Natural killer cell treated with Interleukin-12 subunit alpha and Interleukin-12 subunit beta and Interleukin-15 and Interleukin-18, amount 100 ng/mL, for 72 hours (primary cell): ENCODE data around the gene RBM47. TPM values are rescaled to one million over a fixed set of nuclear protein-coding genes. Genes with fewer than 3 reads are reported as not detected.
"Not testable (repeated sequence)": the region's sequence is repeated elsewhere in the genome, so short reads cannot be mapped to it uniquely, and the experiment has no call there.

Source experiments
- ATAC-seq, 2 donors: fragments of 150-1000 bp; cut with Tn5 transposase in 1 of 2; sonication (Bioruptor Pico), chemical (Tn5 transposase) in 1 of 2; 2 replicates each; pipeline ENCODE4 v1.10.0; 2021
- DNase-seq: peaks from one replicate; pipeline ENCODE4 v3.0.0; 2022; ENCODE audit warnings: low spot score
- H3K27ac Mint-ChIP-seq, 2 donors: 1 replicate in 1 of 2; 2 replicates in 1 of 2; pipeline ENCODE4 v1.8.0; 2022; ENCODE audit warnings: mixed read lengths in 2 of 2, mild to moderate bottlenecking in 1 of 2, moderate library complexity in 1 of 2
- H3K27me3 Mint-ChIP-seq, 2 donors: 1 replicate in 1 of 2; 2 replicates in 1 of 2; pipeline ENCODE4 v1.8.0; 2022; ENCODE audit warnings: mixed read lengths in 2 of 2
- H3K36me3 Mint-ChIP-seq: one replicate; pipeline ENCODE4 v1.8.0; 2022; ENCODE audit warnings: mixed read lengths
- H3K4me1 Mint-ChIP-seq, 2 donors: 1 replicate in 1 of 2; 2 replicates in 1 of 2; pipeline ENCODE4 v1.8.0; 2022; ENCODE audit warnings: low read depth in 2 of 2, mixed read lengths in 2 of 2, mild to moderate bottlenecking in 1 of 2
- H3K4me3 Mint-ChIP-seq: one replicate; pipeline ENCODE4 v1.8.0; 2022; ENCODE audit warnings: mixed read lengths
- H3K9me3 Mint-ChIP-seq: 2 replicates; pipeline ENCODE4 v1.8.0; 2022; ENCODE audit warnings: mixed read lengths
- total RNA-seq, 2 donors: library from RNA; stranded (reverse); gene quantifications; one replicate each; pipeline ENCODE4 v1.2.3, GENCODE V29; 2022

RBM47 gene
- total RNA-seq, 2 donors from 2014 or later = 8.5 to 15.4 TPM

GRCh38 chr4:40434126-40434687 is 195.5 kb downstream of the RBM47 start:
- H3K27ac Mint-ChIP-seq = peak overlapping the region in 1 of 2 donors; percentile 62
- H3K4me1 Mint-ChIP-seq = peaks cover 8 to 11% of the 10 kb centered on the region in 2 donors
- ATAC-seq = no peak

GRCh38 chr4:40432504-40432903 is 197.2 kb downstream of the RBM47 start:
- ATAC-seq (no peak), DNase-seq (no peak)
- Mint-ChIP-seq H3K4me1 (peaks cover 8 to 11% of the 10 kb centered on the region in 2 donors), H3K36me3 (no peaks in the 10 kb centered on the region), H3K27me3 (no peaks in the 10 kb centered on the region), H3K27ac (no peak overlapping the region), H3K4me3 (no peak overlapping the region), H3K9me3 (no peaks in the 10 kb centered on the region)

More at GRCh38 chr4:40434126-40434687, 195.5 kb downstream of the RBM47 start:
- no peak for DNase-seq
- Mint-ChIP-seq H3K4me3 (no peak overlapping the region), H3K36me3 (no peaks in the 10 kb centered on the region), H3K27me3 (peaks cover 0 to 5% of the 10 kb centered on the region in 2 donors), H3K9me3 (no peaks in the 10 kb centered on the region)

- H3K36me3 Mint-ChIP-seq, H3K27ac Mint-ChIP-seq, H3K9me3 Mint-ChIP-seq, ATAC-seq, H3K27me3 Mint-ChIP-seq, H3K4me1 Mint-ChIP-seq, H3K4me3 Mint-ChIP-seq, DNase-seq: not testable (repeated sequence)
Measured at GRCh38 chr4:40427871-40428270, 201.8 kb downstream of the RBM47 start.

GRCh38 chr4:40427128-40427527 is 202.5 kb downstream of the RBM47 start:
- Mint-ChIP-seq H3K27me3 (peaks cover 0 to 7% of the 10 kb centered on the region in 2 donors), H3K4me3 (no peak overlapping the region), H3K36me3 (no peaks in the 10 kb centered on the region), H3K4me1 (no peaks in the 10 kb centered on the region), H3K9me3 (no peaks in the 10 kb centered on the region), H3K27ac (no peak overlapping the region)
- ATAC-seq (no peak), DNase-seq (no peak)

- ATAC-seq (no peak), DNase-seq (no peak)
- Mint-ChIP-seq H3K27ac (no peak overlapping the region), H3K4me1 (no peaks in the 10 kb centered on the region), H3K36me3 (no peaks in the 10 kb centered on the region), H3K4me3 (no peak overlapping the region), H3K9me3 (no peaks in the 10 kb centered on the region), H3K27me3 (peaks cover 0 to 7% of the 10 kb centered on the region in 2 donors)
Measured at GRCh38 chr4:40425799-40426574, 203.7 kb downstream of the RBM47 start.

- Mint-ChIP-seq H3K4me3 (no peak overlapping the region), H3K9me3 (no peaks in the 10 kb centered on the region), H3K27me3 (peaks cover 4 to 7% of the 10 kb centered on the region in 2 donors), H3K4me1 (no peaks in the 10 kb centered on the region), H3K36me3 (no peaks in the 10 kb centered on the region), H3K27ac (no peak overlapping the region)
- ATAC-seq (no peak), DNase-seq (no peak)
Measured at GRCh38 chr4:40423735-40424134, 205.9 kb downstream of the RBM47 start.

GRCh38 chr4:40421839-40422708 is 207.6 kb downstream of the RBM47 start:
- Mint-ChIP-seq H3K4me1 (no peaks in the 10 kb centered on the region), H3K27me3 (peaks cover 7 to 8% of the 10 kb centered on the region in 2 donors), H3K36me3 (no peaks in the 10 kb centered on the region), H3K27ac (no peak overlapping the region), H3K9me3 (no peaks in the 10 kb centered on the region), H3K4me3 (no peak overlapping the region)
- ATAC-seq = no peak
- DNase-seq = no peak

- no peak for DNase-seq
- ATAC-seq = peak in 1 of 2 donors; percentile 30
- peaks cover 2 to 8% of the 10 kb centered on the region in 2 donors for H3K27me3 Mint-ChIP-seq
- no peaks in the 10 kb centered on the region for H3K9me3 Mint-ChIP-seq
- no peaks in the 10 kb centered on the region for H3K36me3 Mint-ChIP-seq
- no peak overlapping the region for H3K27ac Mint-ChIP-seq
- no peak overlapping the region for H3K4me3 Mint-ChIP-seq
- H3K4me1 Mint-ChIP-seq = no peaks in the 10 kb centered on the region
Measured at GRCh38 chr4:40419231-40419912, 210.3 kb downstream of the RBM47 start.

GRCh38 chr4:40418430-40419230 is 211.0 kb downstream of the RBM47 start:
- Mint-ChIP-seq H3K4me3 (no peak overlapping the region), H3K9me3 (no peaks in the 10 kb centered on the region), H3K36me3 (no peaks in the 10 kb centered on the region), H3K4me1 (no peaks in the 10 kb centered on the region), H3K27me3 (peaks cover 7 to 8% of the 10 kb centered on the region in 2 donors), H3K27ac (no peak overlapping the region)
- no peak for DNase-seq
- ATAC-seq = no peak

GRCh38 chr4:40417941-40418340 is 211.7 kb downstream of the RBM47 start:
- H3K4me1 Mint-ChIP-seq = no peaks in the 10 kb centered on the region
- no peak for DNase-seq
- no peak for ATAC-seq
- no peak overlapping the region for H3K4me3 Mint-ChIP-seq
- H3K27me3 Mint-ChIP-seq = peaks cover 8 to 9% of the 10 kb centered on the region in 2 donors
- no peak overlapping the region for H3K27ac Mint-ChIP-seq
- H3K9me3 Mint-ChIP-seq = no peaks in the 10 kb centered on the region
- H3K36me3 Mint-ChIP-seq = no peaks in the 10 kb centered on the region

- Mint-ChIP-seq H3K4me1 (no peaks in the 10 kb centered on the region), H3K27me3 (peaks cover 11 to 14% of the 10 kb centered on the region in 2 donors)
Measured at GRCh38 chr4:40414673-40415072, 215.0 kb downstream of the RBM47 start.

GRCh38 chr4:40412866-40413795 is 216.5 kb downstream of the RBM47 start:
- no peaks in the 10 kb centered on the region for H3K9me3 Mint-ChIP-seq
- H3K4me1 Mint-ChIP-seq = no peaks in the 10 kb centered on the region
- ATAC-seq = no peak
- no peak overlapping the region for H3K27ac Mint-ChIP-seq
- H3K4me3 Mint-ChIP-seq = no peak overlapping the region
- H3K27me3 Mint-ChIP-seq = peaks cover 6 to 14% of the 10 kb centered on the region in 2 donors
- H3K36me3 Mint-ChIP-seq = no peaks in the 10 kb centered on the region
- DNase-seq = no peak

More at GRCh38 chr4:40414673-40415072, 215.0 kb downstream of the RBM47 start:
- Mint-ChIP-seq H3K9me3 (no peaks in the 10 kb centered on the region), H3K36me3 (no peaks in the 10 kb centered on the region), H3K4me3 (no peak overlapping the region), H3K27ac (no peak overlapping the region)
- no peak for ATAC-seq
- DNase-seq = no peak
